A549 (cell line): ENCODE data around the gene GPR158. TPM values are rescaled to one million over a fixed set of nuclear protein-coding genes. Genes with fewer than 3 reads are reported as not detected.

Experiments used
- ATAC-seq, 2 experiments: fragments of 200-7000 bp in 1 of 2; fragments of >200 bp in 1 of 2; cut with Nextera tagmentation in 1 of 2; cut with Tn5 transposase in 1 of 2; 3 replicates each; pipeline versions ENCODE4 v1.8.0 to v1.9.1; 2018 to 2020; ENCODE audit warnings: mild to moderate bottlenecking in 1 of 2, moderate library complexity in 1 of 2
- CTCF ChIA-PET: fragments of 300-600 bp; sonication (Branson Sonifier 250); formaldehyde crosslinking; extraction: SDS; loops from one replicate; lab custom pipeline; 2021; ENCODE audit warnings: antibody characterized with exemption, inconsistent platforms; lab: Yijun Ruan, JAX
- POLR2A ChIA-PET: fragments of 350-600 bp; formaldehyde crosslinking; extraction: SDS; loops from one replicate; lab custom pipeline; 2021; ENCODE audit warnings: antibody characterized with exemption, inconsistent platforms; lab: Yijun Ruan, JAX
- DNase-seq, 2 experiments: peaks; one replicate each; pipeline versions ENCODE4 v3.0.0 to v3.0.0-alpha.2; 2011 to 2016; ENCODE audit warnings: low read depth in 1 of 2, low spot score in 1 of 2
- FAIRE-seq: peaks from 2 replicates; lab custom pipeline; 2011; peaks lifted over from hg19 to GRCh38; lab: Jason Lieb, UNC
- H3K27ac ChIP-seq, 2 experiments: fragments of >200 bp; sonication (Bioruptor Twin); formaldehyde crosslinking; 3 replicates each; pipeline ENCODE4 v1.5.1; 2016 to 2017
- H3K4me1 ChIP-seq: fragments of >200 bp; sonication (Bioruptor Twin); formaldehyde crosslinking; 3 replicates; pipeline ENCODE4 v1.6.1; 2016
- H3K4me2 ChIP-seq: fragments of >200 bp; sonication (Bioruptor Twin); formaldehyde crosslinking; 3 replicates; pipeline ENCODE4 v1.6.1; 2016
- H3K4me3 ChIP-seq: fragments of >200 bp; sonication (Bioruptor Twin); formaldehyde crosslinking; 3 replicates; pipeline ENCODE4 v1.5.1; 2016
- H3K9me3 ChIP-seq: fragments of >200 bp; sonication (Bioruptor Twin); formaldehyde crosslinking; 3 replicates; pipeline ENCODE4 v1.6.1; 2016
- CBX8 ChIP-seq: fragments of 200-600 bp; sonication (generic); IDR thresholded peaks from 2 replicates; pipeline ENCODE4 v1.6.1; 2016
- CHD4 ChIP-seq: fragments of 200-600 bp; sonication (generic); IDR thresholded peaks from 2 replicates; pipeline ENCODE4 v1.6.1; 2016; ENCODE audit warnings: antibody characterized with exemption, mild to moderate bottlenecking, borderline replicate concordance
- ESRRA ChIP-seq: fragments of 150-350 bp; IDR thresholded peaks from 2 replicates; pipeline ENCODE4 v1.6.1; 2014; ENCODE audit warnings: mild to moderate bottlenecking, low read length, borderline replicate concordance
- FOSB ChIP-seq: fragments of 250-450 bp; sonication (Bioruptor Pico); IDR thresholded peaks from 2 replicates; pipeline ENCODE4 v1.5.0; 2020; ENCODE audit warnings: mild to moderate bottlenecking, moderate library complexity
- FOSL2 ChIP-seq, 2 experiments: fragments of 450-650 bp in 1 of 2; fragments of >200 bp in 1 of 2; sonication (Bioruptor Twin) in 1 of 2; formaldehyde crosslinking; IDR thresholded peaks; 2 replicates each; pipeline versions ENCODE4 v1.5.0 to v1.6.1; 2016 to 2020; ENCODE audit warnings: mild to moderate bottlenecking in 1 of 2, moderate library complexity in 1 of 2
- FOXS1 ChIP-seq: fragments of 250-450 bp; sonication (Bioruptor Pico); IDR thresholded peaks from 2 replicates; pipeline ENCODE4 v1.5.0; 2020; ENCODE audit warnings: mild to moderate bottlenecking, moderate library complexity
- GATA3 ChIP-seq: IDR thresholded peaks from 2 replicates; pipeline ENCODE4 v1.6.1; 2012; ENCODE audit warnings: borderline replicate concordance
- HEYL ChIP-seq: fragments of 250-450 bp; sonication (Bioruptor Pico); IDR thresholded peaks from 2 replicates; pipeline ENCODE4 v1.8.0; 2021; ENCODE audit warnings: mild to moderate bottlenecking, moderate library complexity
- HOXA7 ChIP-seq: fragments of 250-450 bp; sonication (Bioruptor Pico); IDR thresholded peaks from 2 replicates; pipeline ENCODE4 v1.5.0; 2020; ENCODE audit warnings: mild to moderate bottlenecking, moderate library complexity
- HOXB13 ChIP-seq: fragments of 250-450 bp; sonication (Bioruptor Pico); IDR thresholded peaks from 2 replicates; pipeline ENCODE4 v1.5.0; 2020; ENCODE audit warnings: low read depth, mild to moderate bottlenecking, moderate library complexity
- JUN ChIP-seq, 2 experiments: fragments of >200 bp; sonication (Bioruptor Twin); formaldehyde crosslinking; IDR thresholded peaks; 2 replicates in 1 of 2; 3 replicates in 1 of 2; pipeline ENCODE4 v1.6.1; 2016 to 2017
- KDM1A ChIP-seq: fragments of 200-600 bp; sonication (generic); IDR thresholded peaks from 2 replicates; pipeline ENCODE4 v1.6.1; 2016; ENCODE audit warnings: low read depth, mild to moderate bottlenecking
- MAZ ChIP-seq: fragments of 150-350 bp; IDR thresholded peaks from 2 replicates; pipeline ENCODE4 v1.6.1; 2014; ENCODE audit warnings: antibody characterized with exemption, low read depth, low read length, borderline replicate concordance
- NFE2L2 ChIP-seq: fragments of 150-350 bp; conservative IDR thresholded peaks from 2 replicates; pipeline ENCODE4 v1.6.1; 2014; ENCODE audit warnings: low read length
- NR3C1 ChIP-seq: fragments of >200 bp; sonication (Bioruptor Twin); formaldehyde crosslinking; IDR thresholded peaks from 3 replicates; pipeline ENCODE4 v1.6.1; 2017
- POLR2AphosphoS2 ChIP-seq: conservative IDR thresholded peaks from 2 replicates; pipeline ENCODE4 v1.6.1; 2012; ENCODE audit warnings: low read length, improper control_type of control experiment, inconsistent platforms
- RARB ChIP-seq: fragments of 250-450 bp; sonication (Bioruptor Pico); IDR thresholded peaks from 2 replicates; pipeline ENCODE4 v1.8.0; 2021; ENCODE audit warnings: mild to moderate bottlenecking, moderate library complexity
- REST ChIP-seq: fragments of 200-600 bp; sonication (generic); IDR thresholded peaks from 2 replicates; pipeline ENCODE4 v1.6.1; 2016; ENCODE audit warnings: antibody characterized with exemption, mild to moderate bottlenecking, moderate library complexity
- TFCP2L1 ChIP-seq: fragments of 250-450 bp; sonication (Bioruptor Pico); IDR thresholded peaks from 2 replicates; pipeline ENCODE4 v1.5.0; 2021; ENCODE audit warnings: mild to moderate bottlenecking
- TP53 ChIP-seq: fragments of 250-450 bp; sonication (Bioruptor Pico); IDR thresholded peaks from 2 replicates; pipeline ENCODE4 v1.5.0; 2021; ENCODE audit warnings: mild to moderate bottlenecking, moderate library complexity
- WGBS: methylation state at CpG from one replicate; pipeline ENCODE4 v1.1.6; 2017; ENCODE audit errors: missing lambda C conversion rate; 5-methylcytosine and 5-hydroxymethylcytosine counted together
- polyA plus RNA-seq, 4 experiments: library from polyadenylated mRNA; depleted of rRNA in 3 of 4; stranded (reverse); fragments of >200 nt; fragmentation: RNase III in 1 of 4; extraction: RNeasy Plus Mini Kit Qiagen cat#74134 plus additional on column Dnase treatment in 1 of 4; gene quantifications; 2 replicates in 3 of 4; 3 replicates in 1 of 4; pipeline ENCODE4 v1.2.3, GENCODE V29; 2011 to 2017
- TF ChIP-seq, protein P1 (sequence below): fragments of 250-450 bp; sonication (Bioruptor Pico); IDR thresholded peaks from 2 replicates; pipeline ENCODE4 v1.5.0; 2020; ENCODE audit warnings: low read depth, mild to moderate bottlenecking, moderate library complexity
- TF ChIP-seq, protein P2 (sequence below): fragments of 250-450 bp; sonication (Bioruptor Pico); IDR thresholded peaks from 2 replicates; pipeline ENCODE4 v1.5.0; 2021; ENCODE audit warnings: mild to moderate bottlenecking, moderate library complexity, borderline replicate concordance

Gene GPR158
- polyA plus RNA-seq, 2 of the 4 experiments (the other 2 are of a cell fraction), result 0.01 to 0.03 TPM

GRCh38 chr10:25642721-25643120, 467.9 kb downstream of the GPR158 start:
- Histone ChIP-seq H3K4me3 (no peak overlapping the region), H3K9me3 (0 out of 3 replicates have a peak, but pooled peaks cover 2% of the 10 kb centered on the region), H3K27ac (no peak overlapping the region), H3K4me1 (no peaks in the 10 kb centered on the region), H3K4me2 (no peak overlapping the region)
- no peak for ATAC-seq
- 18% methylated on average over 3 of the region's 3 CpGs for WGBS
- no peak for TF ChIP-seq HOXA7 (CRISPR knock-in tag)
- TF ChIP-seq NFE2L2, result no peak
- no peak for TF ChIP-seq KDM1A
- no peak for TF ChIP-seq JUN (IDR thresholded peaks at IDR 0.05)
- no peak for TF ChIP-seq FOSL2 (IDR thresholded peaks at IDR 0.05)
- no peak for TF ChIP-seq FOSL2 (CRISPR knock-in tag; IDR thresholded peaks at IDR 0.05)
- TF ChIP-seq GATA3, result no peak
- TF ChIP-seq HOXB13 (CRISPR knock-in tag), result no peak
- no peak for TF ChIP-seq CBX8
- TF ChIP-seq FOSB (CRISPR knock-in tag), result no peak
- no peak for TF ChIP-seq CHD4
- TF ChIP-seq TP53, result no peak
- TF ChIP-seq ESRRA, result no peak
- no peak for TF ChIP-seq TFCP2L1
- no peak for TF ChIP-seq NR3C1
- no peak for TF ChIP-seq RARB (CRISPR knock-in tag)
- TF ChIP-seq MAZ, result no peak
- no peak for TF ChIP-seq FOXS1 (CRISPR knock-in tag)
- TF ChIP-seq, protein P1, sequence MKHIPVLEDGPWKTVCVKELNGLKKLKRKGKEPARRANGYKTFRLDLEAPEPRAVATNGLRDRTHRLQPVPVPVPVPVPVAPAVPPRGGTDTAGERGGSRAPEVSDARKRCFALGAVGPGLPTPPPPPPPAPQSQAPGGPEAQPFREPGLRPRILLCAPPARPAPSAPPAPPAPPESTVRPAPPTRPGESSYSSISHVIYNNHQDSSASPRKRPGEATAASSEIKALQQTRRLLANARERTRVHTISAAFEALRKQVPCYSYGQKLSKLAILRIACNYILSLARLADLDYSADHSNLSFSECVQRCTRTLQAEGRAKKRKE, result no peak
- TF ChIP-seq, protein P2, sequence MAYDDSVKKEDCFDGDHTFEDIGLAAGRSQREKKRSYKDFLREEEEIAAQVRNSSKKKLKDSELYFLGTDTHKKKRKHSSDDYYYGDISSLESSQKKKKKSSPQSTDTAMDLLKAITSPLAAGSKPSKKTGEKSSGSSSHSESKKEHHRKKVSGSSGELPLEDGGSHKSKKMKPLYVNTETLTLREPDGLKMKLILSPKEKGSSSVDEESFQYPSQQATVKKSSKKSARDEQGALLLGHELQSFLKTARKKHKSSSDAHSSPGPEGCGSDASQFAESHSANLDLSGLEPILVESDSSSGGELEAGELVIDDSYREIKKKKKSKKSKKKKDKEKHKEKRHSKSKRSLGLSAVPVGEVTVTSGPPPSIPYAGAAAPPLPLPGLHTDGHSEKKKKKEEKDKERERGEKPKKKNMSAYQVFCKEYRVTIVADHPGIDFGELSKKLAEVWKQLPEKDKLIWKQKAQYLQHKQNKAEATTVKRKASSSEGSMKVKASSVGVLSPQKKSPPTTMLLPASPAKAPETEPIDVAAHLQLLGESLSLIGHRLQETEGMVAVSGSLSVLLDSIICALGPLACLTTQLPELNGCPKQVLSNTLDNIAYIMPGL (CRISPR knock-in tag), result no peak
- no peak for DNase-seq
- CTCF ChIA-PET, result no interaction called here
- POLR2A ChIA-PET, result no interaction called here
- no peak for FAIRE-seq

- ChIA-PET CTCF (interaction anchor here (1.1 kb wide), 1 partner anchor 13 kb away, joined by 3 read pairs; no protein-coding TSS in a partner anchor), POLR2A (no interaction called here)
- no peak for DNase-seq
- Histone ChIP-seq H3K27ac (no peak overlapping the region), H3K9me3 (0 out of 3 replicates have a peak, but pooled peaks cover 2% of the 10 kb centered on the region), H3K4me2 (no peak overlapping the region), H3K4me3 (no peak overlapping the region), H3K4me1 (no peaks in the 10 kb centered on the region)
- FAIRE-seq, result no peak
- ATAC-seq, result no peak
- WGBS, result 48% methylated on average over 2 of the region's 2 CpGs
- TF ChIP-seq HEYL (CRISPR knock-in tag), result no peak
- TF ChIP-seq FOXS1 (CRISPR knock-in tag), result no peak
- no peak for TF ChIP-seq JUN (IDR thresholded peaks at IDR 0.05)
- TF ChIP-seq POLR2AphosphoS2, result no peak
- TF ChIP-seq REST, result no peak
- TF ChIP-seq, all 56 proteins: peak for 0
Measured at GRCh38 chr10:25646371-25646770, 471.6 kb downstream of the GPR158 start.
